Esophagus muscularis mucosa (tissue), 4 donors: ENCODE data around the gene SLC25A22. TPM values are rescaled to one million over a fixed set of nuclear protein-coding genes. Genes with fewer than 3 reads are reported as not detected.

Experiments used
- DNase-seq: peaks from one replicate; pipeline ENCODE4 v3.0.0-alpha.2; 2017; ENCODE audit errors: extremely low spot score
- H3K27ac ChIP-seq, 4 donors: fragments of 200-600 bp; sonication (generic); replicated peaks in 1 of 4; 1 replicate in 3 of 4; 2 replicates in 1 of 4; pipeline ENCODE4 v1.5.1; 2016 to 2019; ENCODE audit warnings: mild to moderate bottlenecking in 1 of 4
- H3K27me3 ChIP-seq, 4 donors: fragments of 200-600 bp; sonication (generic); one replicate each; pipeline versions ENCODE4 v1.5.1 to v1.6.0; 2016 to 2019
- H3K36me3 ChIP-seq, 4 donors: fragments of 200-600 bp; sonication (generic); one replicate each; pipeline ENCODE4 v1.5.1; 2016 to 2019
- H3K4me1 ChIP-seq, 4 donors: fragments of 200-600 bp; sonication (generic); one replicate each; pipeline ENCODE4 v1.5.1; 2016 to 2019
- H3K4me3 ChIP-seq, 4 donors: fragments of 200-600 bp; sonication (generic); 1 replicate in 2 of 4; 2 replicates in 2 of 4; pipeline ENCODE4 v1.5.1; 2016 to 2019; ENCODE audit warnings: mild to moderate bottlenecking in 4 of 4, moderate library complexity in 1 of 4
- H3K9me3 ChIP-seq, 4 donors: fragments of 200-600 bp; sonication (generic); 1 replicate in 3 of 4; 2 replicates in 1 of 4; pipeline ENCODE4 v1.5.1; 2016 to 2019
- EP300 ChIP-seq: sonication (generic); formaldehyde crosslinking; IDR thresholded peaks from one replicate; pipeline ENCODE4 v1.6.1; 2017; ENCODE audit warnings: antibody characterized with exemption
- POLR2A ChIP-seq: fragments of 450-650 bp; IDR thresholded peaks from one replicate; pipeline ENCODE4 v1.6.1; 2017; ENCODE audit warnings: antibody characterized with exemption, moderate library complexity, mild to moderate bottlenecking, low read depth
- POLR2AphosphoS5 ChIP-seq, 2 donors: sonication (generic); formaldehyde crosslinking; IDR thresholded peaks; one replicate each; pipeline ENCODE4 v1.6.1; 2017; ENCODE audit warnings: antibody characterized with exemption in 2 of 2
- WGBS: methylation state at CpG from one replicate; pipeline ENCODE4 v1.1.5; 2018; 5-methylcytosine and 5-hydroxymethylcytosine counted together
- intact Hi-C: fragments of 100-400 bp; cut with DNase I; formaldehyde crosslinking; loops from one replicate; pipeline ENCODE4 v1.15.1; 2023
- total RNA-seq, 4 donors: library from RNA; depleted of rRNA; stranded (reverse); fragments of >200 nt; gene quantifications; one replicate each; pipeline versions ENCODE4 v1.1.0 to v1.2.1, GENCODE V29; 2016
- TF ChIP-seq, protein P1 (sequence below), 3 experiments: fragments of 200-600 bp in 2 of 3; fragments of 450-650 bp in 1 of 3; sonication (generic) in 2 of 3; IDR thresholded peaks; one replicate each; pipeline ENCODE4 v1.5.1; 2017 to 2019; ENCODE audit warnings: antibody characterized with exemption in 3 of 3, mild to moderate bottlenecking in 2 of 3, moderate library complexity in 1 of 3

SLC25A22 gene
- total RNA-seq, 4 donors from 2014 or later, result 5.0 to 11.0 (median 9.5) TPM

DNA sequence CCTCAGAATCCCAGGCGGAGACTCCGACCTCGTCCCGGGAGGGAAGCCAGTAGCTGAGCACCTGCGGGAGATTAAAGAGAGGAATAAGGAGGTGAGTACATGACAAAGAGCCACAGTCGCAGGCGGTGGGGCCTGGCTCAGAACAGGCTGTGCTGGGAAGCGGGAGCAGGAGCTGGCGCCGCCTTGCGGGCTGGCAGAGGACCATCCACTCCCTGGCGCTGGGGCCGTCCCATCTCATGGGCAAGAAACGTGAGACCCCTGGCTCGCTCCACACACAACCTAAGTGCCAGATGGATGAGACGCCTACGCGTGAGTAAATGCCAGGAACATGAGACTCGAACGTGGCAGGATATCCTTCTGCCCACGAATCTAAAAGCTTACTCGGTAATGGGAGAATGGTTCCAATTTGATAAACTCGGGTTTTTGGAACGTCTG is 14.5 kb downstream of the SLC25A22 start:
- no peaks in the 10 kb centered on the region for H3K9me3 ChIP-seq
- TF ChIP-seq POLR2A (no peak), POLR2AphosphoS5 (IDR thresholded peaks at IDR 0.05) (peak; percentile 37 to 51)
- TF ChIP-seq, protein P1, sequence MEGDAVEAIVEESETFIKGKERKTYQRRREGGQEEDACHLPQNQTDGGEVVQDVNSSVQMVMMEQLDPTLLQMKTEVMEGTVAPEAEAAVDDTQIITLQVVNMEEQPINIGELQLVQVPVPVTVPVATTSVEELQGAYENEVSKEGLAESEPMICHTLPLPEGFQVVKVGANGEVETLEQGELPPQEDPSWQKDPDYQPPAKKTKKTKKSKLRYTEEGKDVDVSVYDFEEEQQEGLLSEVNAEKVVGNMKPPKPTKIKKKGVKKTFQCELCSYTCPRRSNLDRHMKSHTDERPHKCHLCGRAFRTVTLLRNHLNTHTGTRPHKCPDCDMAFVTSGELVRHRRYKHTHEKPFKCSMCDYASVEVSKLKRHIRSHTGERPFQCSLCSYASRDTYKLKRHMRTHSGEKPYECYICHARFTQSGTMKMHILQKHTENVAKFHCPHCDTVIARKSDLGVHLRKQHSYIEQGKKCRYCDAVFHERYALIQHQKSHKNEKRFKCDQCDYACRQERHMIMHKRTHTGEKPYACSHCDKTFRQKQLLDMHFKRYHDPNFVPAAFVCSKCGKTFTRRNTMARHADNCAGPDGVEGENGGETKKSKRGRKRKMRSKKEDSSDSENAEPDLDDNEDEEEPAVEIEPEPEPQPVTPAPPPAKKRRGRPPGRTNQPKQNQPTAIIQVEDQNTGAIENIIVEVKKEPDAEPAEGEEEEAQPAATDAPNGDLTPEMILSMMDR (IDR thresholded peaks at IDR 0.05), result peak; percentile 53 to 83 (median 56)
- intact Hi-C loops, result no loop called here
- no peak for DNase-seq
- H3K27ac ChIP-seq, result peak overlapping the region in 3 of 4 donors; percentile 29 to 49 (median 32)
- no peak overlapping the region for H3K4me3 ChIP-seq
- peaks cover 10 to 21% (median 16%) of the 10 kb centered on the region in 4 donors for H3K4me1 ChIP-seq
- H3K27me3 ChIP-seq, result peaks cover 0 to 11% (median under 1%) of the 10 kb centered on the region in 4 donors
- peaks cover 0 to 17% (median 2%) of the 10 kb centered on the region in 4 donors for H3K36me3 ChIP-seq
- 39% methylated on average over 24 of the region's 24 CpGs for WGBS

DNA sequence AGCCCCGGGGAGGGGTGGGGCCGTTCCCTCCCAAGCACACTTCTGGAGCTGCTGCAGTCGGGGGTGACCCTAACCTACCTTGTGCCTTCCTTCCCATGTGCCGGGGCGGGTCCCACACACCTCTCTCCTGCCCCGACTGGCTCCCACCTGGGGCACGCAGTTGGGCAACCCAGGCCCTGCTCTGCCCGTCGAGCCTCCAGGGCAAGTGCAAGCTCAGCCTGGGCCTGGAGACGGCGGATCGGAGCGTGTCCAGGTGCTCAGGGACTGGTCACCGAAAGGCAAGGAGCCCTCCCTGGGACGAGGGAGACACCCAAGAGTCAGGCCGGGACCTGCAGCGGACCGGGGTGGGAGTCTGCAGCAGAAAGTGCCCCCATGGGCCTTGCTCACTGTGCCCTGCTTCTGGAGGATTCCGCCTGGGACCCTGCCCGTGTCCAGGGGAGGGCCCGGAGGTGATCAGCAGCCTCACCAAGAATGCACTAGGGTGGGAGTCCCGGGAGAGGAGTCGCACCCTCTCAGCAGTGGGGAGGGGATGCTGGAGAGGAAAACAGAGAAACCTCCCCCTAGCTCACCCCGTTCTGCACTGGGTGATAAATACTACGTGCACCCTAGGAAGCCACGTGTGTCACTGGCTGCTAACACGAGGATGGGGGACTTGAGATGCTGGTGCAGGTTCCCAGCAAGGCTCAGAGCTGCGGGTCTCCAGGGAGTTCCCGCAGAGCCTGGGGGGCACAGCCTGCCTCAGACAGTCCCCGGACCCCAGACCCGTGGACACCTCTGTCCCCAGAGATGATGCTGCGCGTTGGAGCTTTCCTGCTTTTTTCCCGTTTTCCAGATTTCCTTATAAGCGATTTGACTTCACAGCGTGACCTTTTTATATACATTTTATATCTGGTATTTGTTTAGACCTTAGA is 15.6 kb downstream of the SLC25A22 start:
- Histone ChIP-seq H3K9me3 (no peaks in the 10 kb centered on the region), H3K4me3 (no peak overlapping the region), H3K27me3 (peaks cover 0 to under 1% (median 0%) of the 10 kb centered on the region in 4 donors), H3K27ac (no peak overlapping the region), H3K36me3 (peaks cover 0 to 17% (median 2%) of the 10 kb centered on the region in 4 donors), H3K4me1 (peaks cover 14 to 31% (median 25%) of the 10 kb centered on the region in 4 donors)
- no peak for DNase-seq
- TF ChIP-seq, protein P1 (IDR thresholded peaks at IDR 0.05), result no peak
- no peak for TF ChIP-seq EP300
- intact Hi-C loops, result no loop called here
- WGBS, result 82% methylated on average over 31 of the region's 36 CpGs

DNA sequence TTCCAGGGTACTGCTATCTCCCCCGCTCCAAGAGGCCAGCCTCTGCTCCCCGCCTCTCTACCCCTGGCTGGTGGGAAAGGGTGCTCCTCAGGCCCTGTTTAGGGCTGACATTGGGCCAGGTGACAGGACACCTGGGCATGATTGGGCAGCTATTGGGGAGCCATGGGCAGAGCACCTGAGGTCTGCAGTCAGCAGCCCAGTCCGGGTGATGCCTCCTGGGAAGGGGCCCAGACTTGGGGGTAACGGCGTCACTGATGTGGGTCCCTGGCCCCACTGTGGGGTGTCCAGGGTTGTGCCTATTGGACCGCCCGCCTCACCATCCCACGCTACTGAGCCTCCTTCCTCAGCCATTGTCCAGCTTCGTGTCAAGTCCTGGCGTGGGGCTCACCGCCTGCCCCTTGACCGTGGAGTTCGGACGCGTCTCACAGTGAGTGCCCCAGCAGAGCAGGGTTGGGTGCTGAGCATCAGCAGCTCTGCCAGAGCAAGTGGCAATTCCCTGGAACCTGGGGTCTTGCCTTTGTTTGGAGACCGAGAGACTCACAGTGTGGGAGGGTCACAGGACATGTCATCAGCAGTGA is 18.0 kb downstream of the SLC25A22 start:
- Histone ChIP-seq H3K36me3 (peaks cover 0 to 13% (median 2%) of the 10 kb centered on the region in 4 donors), H3K9me3 (no peaks in the 10 kb centered on the region), H3K4me3 (no peak overlapping the region), H3K27me3 (no peaks in the 10 kb centered on the region), H3K4me1 (peaks cover 30 to 50% (median 43%) of the 10 kb centered on the region in 4 donors), H3K27ac (no peak overlapping the region)
- no peak for TF ChIP-seq EP300
- TF ChIP-seq POLR2A, result no peak
- TF ChIP-seq POLR2AphosphoS5 (IDR thresholded peaks at IDR 0.05), result no peak
- TF ChIP-seq, protein P1 (IDR thresholded peaks at IDR 0.05), result no peak
- no peak for DNase-seq
- intact Hi-C loops, result no loop called here
- 97% methylated on average over 14 of the region's 16 CpGs for WGBS

DNA sequence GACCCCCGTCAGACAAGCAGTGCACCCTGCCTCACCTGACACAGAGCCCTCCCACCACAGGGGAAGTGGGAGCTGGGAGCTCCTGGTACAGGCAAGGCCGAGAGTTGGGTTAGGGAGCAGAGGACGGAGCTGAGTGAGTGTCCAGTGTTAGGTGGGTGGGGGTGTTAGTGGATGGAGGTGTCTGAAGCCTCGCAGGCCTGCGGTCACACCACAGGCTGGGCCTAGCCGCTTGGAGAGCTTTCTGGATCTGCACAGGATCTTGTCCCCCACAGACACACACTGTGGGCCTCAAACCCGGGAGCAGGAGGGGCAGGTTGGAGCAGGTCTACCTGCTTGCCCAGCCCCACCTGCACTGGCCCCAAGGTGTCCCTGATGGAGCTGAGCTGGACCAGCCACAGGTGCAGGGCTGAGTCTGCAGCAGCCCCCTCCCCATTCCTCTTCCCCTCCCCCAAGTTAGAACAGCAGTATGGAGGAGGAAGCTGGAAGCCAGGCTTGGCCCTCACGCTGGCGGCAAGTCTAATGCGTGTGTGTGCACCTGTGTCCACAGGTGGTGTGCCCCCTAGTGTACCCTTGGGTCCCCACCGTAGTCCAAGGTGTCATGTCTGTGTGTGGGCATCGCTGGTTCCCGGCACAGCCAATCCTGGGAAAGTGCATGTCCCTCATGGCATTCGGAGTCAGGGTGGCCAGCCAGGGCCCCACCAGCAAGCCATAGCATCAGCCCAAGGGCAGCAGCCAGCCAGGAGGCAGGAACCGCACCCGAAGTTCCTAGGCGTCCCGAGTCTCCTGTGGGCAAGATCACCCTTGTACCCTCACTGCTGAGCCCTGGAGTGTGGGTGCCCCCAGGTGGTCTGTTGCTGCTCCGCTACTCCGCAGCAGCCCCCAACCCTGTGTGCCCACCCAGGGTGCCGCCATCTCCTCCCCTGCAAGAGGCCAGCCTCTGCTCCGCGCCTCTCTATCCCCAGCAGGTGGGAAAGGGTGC is 18.8 kb downstream of the SLC25A22 start:
- TF ChIP-seq, protein P1 (IDR thresholded peaks at IDR 0.05), result no peak
- TF ChIP-seq EP300 (no peak), POLR2A (no peak), POLR2AphosphoS5 (IDR thresholded peaks at IDR 0.05) (no peak)
- no peak overlapping the region for H3K27ac ChIP-seq
- intact Hi-C loops, result no loop called here
- H3K4me3 ChIP-seq, result no peak overlapping the region
- no peaks in the 10 kb centered on the region for H3K9me3 ChIP-seq
- 93% methylated on average over 12 of the region's 23 CpGs for WGBS
- H3K36me3 ChIP-seq, result peaks cover 0 to 12% (median 5%) of the 10 kb centered on the region in 4 donors
- no peak for DNase-seq
- H3K4me1 ChIP-seq, result peaks cover 33 to 58% (median 49%) of the 10 kb centered on the region in 4 donors
- H3K27me3 ChIP-seq, result no peaks in the 10 kb centered on the region
